HEK293T (cell line): Measurements from ENCODE around the gene ANO3.

Experiments
- CTCF ChIA-PET: fragments of 350-600 bp; formaldehyde crosslinking; extraction: SDS; loops from one replicate; lab custom pipeline; 2021; ENCODE audit warnings: antibody characterized with exemption, inconsistent platforms; lab: Yijun Ruan, JAX
- POLR2A ChIA-PET: fragments of 350-600 bp; formaldehyde crosslinking; extraction: SDS; loops from one replicate; lab custom pipeline; 2020; ENCODE audit warnings: antibody characterized with exemption, inconsistent platforms; lab: Yijun Ruan, JAX
- DNase-seq: peaks from one replicate; pipeline ENCODE4 v3.0.0; 2012; ENCODE audit warnings: mixed read lengths; ENCODE audit errors: extremely low spot score
- ARNT ChIP-seq: fragments of 450-650 bp; IDR thresholded peaks from 2 replicates; pipeline ENCODE4 v1.6.1; 2017; ENCODE audit warnings: mild to moderate bottlenecking
- BHLHE40 ChIP-seq: fragments of 450-650 bp; IDR thresholded peaks from 2 replicates; pipeline ENCODE4 v1.6.1; 2016; ENCODE audit warnings: mild to moderate bottlenecking, moderate library complexity, borderline replicate concordance
- CTBP1 ChIP-seq: fragments of 450-650 bp; IDR thresholded peaks from 2 replicates; pipeline ENCODE4 v1.6.1; 2016; ENCODE audit warnings: borderline replicate concordance
- ELF4 ChIP-seq: fragments of 450-650 bp; IDR thresholded peaks from 2 replicates; pipeline ENCODE4 v1.6.1; 2017; ENCODE audit warnings: antibody characterized with exemption
- FOXA1 ChIP-seq: fragments of 450-650 bp; IDR thresholded peaks from 2 replicates; pipeline ENCODE4 v1.6.1; 2016; ENCODE audit warnings: mild to moderate bottlenecking
- FOXK2 ChIP-seq: fragments of 450-650 bp; IDR thresholded peaks from 2 replicates; pipeline ENCODE4 v1.6.1; 2016; ENCODE audit warnings: mild to moderate bottlenecking
- FOXM1 ChIP-seq: fragments of 450-650 bp; IDR thresholded peaks from 2 replicates; pipeline ENCODE4 v1.6.1; 2017; ENCODE audit warnings: mild to moderate bottlenecking, borderline replicate concordance
- HDGF ChIP-seq: fragments of 450-650 bp; IDR thresholded peaks from 2 replicates; pipeline ENCODE4 v1.6.1; 2017; ENCODE audit warnings: antibody characterized with exemption, borderline replicate concordance
- L3MBTL2 ChIP-seq: fragments of 450-650 bp; conservative IDR thresholded peaks from 2 replicates; pipeline ENCODE4 v1.6.1; 2016; ENCODE audit warnings: mild to moderate bottlenecking
- LEF1 ChIP-seq: fragments of 450-650 bp; IDR thresholded peaks from 2 replicates; pipeline ENCODE4 v1.6.1; 2017; ENCODE audit warnings: mild to moderate bottlenecking, borderline replicate concordance
- NFRKB ChIP-seq: fragments of 450-650 bp; IDR thresholded peaks from 2 replicates; pipeline ENCODE4 v1.6.1; 2016; ENCODE audit warnings: mild to moderate bottlenecking, moderate library complexity
- PKNOX1 ChIP-seq: fragments of 450-650 bp; IDR thresholded peaks from 2 replicates; pipeline ENCODE4 v1.6.1; 2016
- SP1 ChIP-seq: fragments of 450-650 bp; IDR thresholded peaks from 2 replicates; pipeline ENCODE4 v1.6.1; 2017
- SUZ12 ChIP-seq: fragments of 450-650 bp; IDR thresholded peaks from 2 replicates; pipeline ENCODE4 v1.6.1; 2016; ENCODE audit warnings: mild to moderate bottlenecking
- TARDBP ChIP-seq: fragments of 450-650 bp; IDR thresholded peaks from 2 replicates; pipeline ENCODE4 v1.6.1; 2016
- ZNF384 ChIP-seq: fragments of 450-650 bp; IDR thresholded peaks from 2 replicates; pipeline ENCODE4 v1.6.1; 2016

The ANO3 gene

DNA sequence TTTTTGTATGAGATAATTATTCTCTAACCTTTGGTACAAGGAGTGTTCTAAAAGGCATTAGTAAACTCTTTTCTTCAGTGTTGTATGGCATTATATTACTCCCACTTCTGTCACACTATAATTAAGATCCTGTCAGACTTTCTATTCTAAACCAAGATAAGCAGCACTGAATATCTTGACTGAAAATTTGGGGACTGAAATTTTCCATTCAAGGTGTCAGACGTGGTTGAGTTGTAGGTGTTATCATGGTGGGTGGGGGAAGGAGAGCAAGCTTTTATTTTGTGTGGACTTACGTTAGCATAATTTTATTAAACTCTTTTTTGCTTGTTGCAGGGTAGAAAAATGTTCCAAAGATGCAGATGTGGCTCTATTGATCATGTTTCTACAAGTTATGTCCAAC, 217.2 kb downstream of the ANO3 start:
- POLR2A ChIA-PET = no interaction called here
- DNase-seq = no peak
- CTCF ChIA-PET = no interaction called here
- TF ChIP-seq ELF4 (no peak), TARDBP (no peak), PKNOX1 (no peak), FOXA1 (no peak), SP1 (no peak), BHLHE40 (no peak), HDGF (no peak), LEF1 (no peak), SUZ12 (no peak), ARNT (no peak), FOXK2 (no peak), L3MBTL2 (no peak), NFRKB (no peak), CTBP1 (no peak), FOXM1 (no peak), ZNF384 (no peak)

- POLR2A ChIA-PET = no interaction called here
- no peak for DNase-seq
- CTCF ChIA-PET = no interaction called here
- TF ChIP-seq ZNF384 (no peak), PKNOX1 (no peak), ARNT (no peak), FOXM1 (no peak), HDGF (no peak), FOXA1 (no peak), CTBP1 (no peak), BHLHE40 (no peak)
Measured at GRCh38 chr11:26550022-26550421, 218.1 kb downstream of the ANO3 start.

- ChIA-PET CTCF (interaction anchor here (0.8 kb wide), 1 partner anchor 265 kb away, joined by 3 read pairs; no protein-coding TSS in a partner anchor), POLR2A (no interaction called here)
- no peak for DNase-seq
- no peak for TF ChIP-seq L3MBTL2
Measured at GRCh38 chr11:26551186-26551801, 219.4 kb downstream of the ANO3 start.

- DNase-seq = no peak
- ChIA-PET POLR2A (no interaction called here), CTCF (no interaction called here)
- TF ChIP-seq SUZ12 = no peak
- TF ChIP-seq BHLHE40 = no peak
- TF ChIP-seq SP1 = no peak
- TF ChIP-seq TARDBP = no peak
- TF ChIP-seq ZNF384 = no peak
- TF ChIP-seq ELF4 = no peak
- no peak for TF ChIP-seq LEF1
- TF ChIP-seq HDGF = no peak
- TF ChIP-seq L3MBTL2 = no peak
- TF ChIP-seq FOXA1 = no peak
- TF ChIP-seq NFRKB = no peak
- TF ChIP-seq FOXM1 = no peak
- TF ChIP-seq PKNOX1 = no peak
- no peak for TF ChIP-seq CTBP1
- no peak for TF ChIP-seq ARNT
- TF ChIP-seq FOXK2 = no peak
Measured at GRCh38 chr11:26553182-26553581, 221.3 kb downstream of the ANO3 start.

GRCh38 chr11:26554455-26554854, 222.5 kb downstream of the ANO3 start:
- TF ChIP-seq HDGF = no peak
- no peak for TF ChIP-seq TARDBP
- TF ChIP-seq FOXA1 = no peak
- no peak for TF ChIP-seq L3MBTL2
- TF ChIP-seq ZNF384 = no peak
- no peak for TF ChIP-seq BHLHE40
- TF ChIP-seq SP1 = no peak
- no peak for TF ChIP-seq CTBP1
- TF ChIP-seq FOXM1 = no peak
- no peak for TF ChIP-seq ARNT
- no peak for TF ChIP-seq ELF4
- no peak for TF ChIP-seq SUZ12
- no peak for TF ChIP-seq FOXK2
- TF ChIP-seq PKNOX1 = no peak
- no peak for TF ChIP-seq LEF1
- DNase-seq = no peak
- POLR2A ChIA-PET = no interaction called here
- CTCF ChIA-PET = no interaction called here

- TF ChIP-seq BHLHE40 = no peak
- no peak for TF ChIP-seq NFRKB
- TF ChIP-seq SUZ12 = no peak
- no peak for TF ChIP-seq SP1
- TF ChIP-seq PKNOX1 = no peak
- TF ChIP-seq LEF1 = no peak
- no peak for TF ChIP-seq FOXK2
- TF ChIP-seq TARDBP = no peak
- POLR2A ChIA-PET = no interaction called here
- CTCF ChIA-PET = interaction anchor here (0.6 kb wide), 1 partner anchor 155 kb away, joined by 3 read pairs; no protein-coding TSS in a partner anchor
- DNase-seq = no peak
Measured at GRCh38 chr11:26556582-26556981, 224.7 kb downstream of the ANO3 start.
